ENCODE results near the gene MCEMP1. TPM values are rescaled to one million over a fixed set of nuclear protein-coding genes. Genes with fewer than 3 reads are reported as not detected.

Gene MCEMP1
- total and polyA plus RNA-seq, 2 donors from 2014 or later = 0.28 to 0.38 TPM

- no peak overlapping the region for H3K27ac ChIP-seq (ENCODE audit: low read depth in 2 of 2, low read length in 2 of 2)
- no peak for TF ChIP-seq CTCF (IDR thresholded peaks at IDR 0.05; ENCODE audit: borderline replicate concordance, extremely low read depth, insufficient read depth)
- H3K27me3 ChIP-seq (ENCODE audit: control insufficient read depth, insufficient read depth, low read length) = no peaks in the 10 kb centered on the region
- no peaks in the 10 kb centered on the region for H3K36me3 ChIP-seq (ENCODE audit: control insufficient read depth in 2 of 3, insufficient read depth in 3 of 3, low read length in 3 of 3)
- H3K4me3 ChIP-seq (ENCODE audit: low read length in 3 of 3) = no peak overlapping the region
- intact Hi-C loops (cut with DNase I) = no loop called here
- DNase-seq (no peak), FAIRE-seq (no peak)
- no peaks in the 10 kb centered on the region for H3K4me1 ChIP-seq (ENCODE audit: control insufficient read depth in 2 of 3, insufficient read depth in 2 of 3, low read depth in 1 of 3, low read length in 3 of 3)
- H3K9ac ChIP-seq (ENCODE audit: low read length in 3 of 3) = no peak overlapping the region
- no peaks in the 10 kb centered on the region for H3K9me3 ChIP-seq (ENCODE audit: control insufficient read depth in 2 of 3, insufficient read depth in 1 of 3, low read length in 3 of 3)
Measured at GRCh38 chr19:7706955-7707456, 30.1 kb downstream of the MCEMP1 start.

- Histone ChIP-seq H3K9me3 (ENCODE audit: control insufficient read depth in 2 of 3, insufficient read depth in 1 of 3, low read length in 3 of 3) (no peaks in the 10 kb centered on the region), H3K36me3 (ENCODE audit: control insufficient read depth in 2 of 3, insufficient read depth in 3 of 3, low read length in 3 of 3) (no peaks in the 10 kb centered on the region), H3K27ac (ENCODE audit: low read depth in 2 of 2, low read length in 2 of 2) (no peak overlapping the region), H3K4me1 (ENCODE audit: control insufficient read depth in 2 of 3, insufficient read depth in 2 of 3, low read depth in 1 of 3, low read length in 3 of 3) (no peaks in the 10 kb centered on the region), H3K4me3 (ENCODE audit: low read length in 3 of 3) (no peak overlapping the region), H3K27me3 (ENCODE audit: control insufficient read depth, insufficient read depth, low read length) (no peaks in the 10 kb centered on the region), H3K9ac (ENCODE audit: low read length in 3 of 3) (no peak overlapping the region)
- no peak for TF ChIP-seq CTCF (IDR thresholded peaks at IDR 0.05; ENCODE audit: borderline replicate concordance, extremely low read depth, insufficient read depth)
- no peak for FAIRE-seq
- no peak for DNase-seq
- intact Hi-C loops (cut with DNase I) = no loop called here
Measured at GRCh38 chr19:7709932-7710460, 33.1 kb downstream of the MCEMP1 start.

GRCh38 chr19:7710616-7711015, 33.7 kb downstream of the MCEMP1 start:
- Histone ChIP-seq H3K27ac (ENCODE audit: low read depth in 2 of 2, low read length in 2 of 2) (no peak overlapping the region), H3K4me1 (ENCODE audit: control insufficient read depth in 2 of 3, insufficient read depth in 2 of 3, low read depth in 1 of 3, low read length in 3 of 3) (no peaks in the 10 kb centered on the region), H3K9ac (ENCODE audit: low read length in 3 of 3) (no peak overlapping the region), H3K27me3 (ENCODE audit: control insufficient read depth, insufficient read depth, low read length) (no peaks in the 10 kb centered on the region), H3K36me3 (ENCODE audit: control insufficient read depth in 2 of 3, insufficient read depth in 3 of 3, low read length in 3 of 3) (no peaks in the 10 kb centered on the region), H3K9me3 (ENCODE audit: control insufficient read depth in 2 of 3, insufficient read depth in 1 of 3, low read length in 3 of 3) (no peaks in the 10 kb centered on the region), H3K4me3 (ENCODE audit: low read length in 3 of 3) (no peak overlapping the region)
- FAIRE-seq = no peak
- intact Hi-C loops (cut with DNase I) = no loop called here
- DNase-seq = no peak
- TF ChIP-seq CTCF (IDR thresholded peaks at IDR 0.05; ENCODE audit: borderline replicate concordance, extremely low read depth, insufficient read depth) = no peak

GRCh38 chr19:7715671-7716070, 38.8 kb downstream of the MCEMP1 start:
- Histone ChIP-seq H3K27ac (ENCODE audit: low read depth in 2 of 2, low read length in 2 of 2) (no peak overlapping the region), H3K9ac (ENCODE audit: low read length in 3 of 3) (no peak overlapping the region), H3K4me1 (ENCODE audit: control insufficient read depth in 2 of 3, insufficient read depth in 2 of 3, low read depth in 1 of 3, low read length in 3 of 3) (no peaks in the 10 kb centered on the region), H3K4me3 (ENCODE audit: low read length in 3 of 3) (no peak overlapping the region), H3K9me3 (ENCODE audit: control insufficient read depth in 2 of 3, insufficient read depth in 1 of 3, low read length in 3 of 3) (peaks cover 0 to 4% (median 2%) of the 10 kb centered on the region in 3 donors), H3K27me3 (ENCODE audit: control insufficient read depth, insufficient read depth, low read length) (no peaks in the 10 kb centered on the region), H3K36me3 (ENCODE audit: control insufficient read depth in 2 of 3, insufficient read depth in 3 of 3, low read length in 3 of 3) (no peaks in the 10 kb centered on the region)
- no peak for TF ChIP-seq CTCF (IDR thresholded peaks at IDR 0.05; ENCODE audit: borderline replicate concordance, extremely low read depth, insufficient read depth)
- no peak for FAIRE-seq
- intact Hi-C loops (cut with DNase I) = no loop called here
- DNase-seq = no peak
